ENCODE measurements around the gene DGKI.

Gene DGKI

GRCh38 chr7:137871170-137871915 lies 24.6 kb upstream of the DGKI start:
- DNase-seq (ENCODE audit: low spot score) = no peak

- no peak for DNase-seq (ENCODE audit: low spot score)
Measured at GRCh38 chr7:137870684-137871083, 23.9 kb upstream of the DGKI start.

GRCh38 chr7:137870078-137870477 lies 23.3 kb upstream of the DGKI start:
- DNase-seq (ENCODE audit: low spot score) = no peak

GRCh38 chr7:137869260-137869659 lies 22.5 kb upstream of the DGKI start:
- no peak for DNase-seq (ENCODE audit: low spot score)

GRCh38 chr7:137867289-137867688 lies 20.5 kb upstream of the DGKI start:
- no peak for DNase-seq (ENCODE audit: low spot score)

GRCh38 chr7:137865764-137866163 lies 19.0 kb upstream of the DGKI start:
- DNase-seq (ENCODE audit: low spot score) = no peak

- no peak for DNase-seq (ENCODE audit: low spot score)
Measured at GRCh38 chr7:137862964-137863363, 16.2 kb upstream of the DGKI start.

GRCh38 chr7:137862358-137862757 lies 15.6 kb upstream of the DGKI start:
- DNase-seq (ENCODE audit: low spot score) = no peak

GRCh38 chr7:137860542-137860941 lies 13.8 kb upstream of the DGKI start:
- DNase-seq (ENCODE audit: low spot score) = no peak

GRCh38 chr7:137853053-137853452 lies 6.3 kb upstream of the DGKI start:
- no peak for DNase-seq (ENCODE audit: low spot score)

- DNase-seq (ENCODE audit: low spot score) = no peak
Measured at GRCh38 chr7:137852108-137852507, 5.3 kb upstream of the DGKI start.

- DNase-seq (ENCODE audit: low spot score) = no peak
Measured at GRCh38 chr7:137850972-137851945, 4.5 kb upstream of the DGKI start.

GRCh38 chr7:137850571-137850970 lies 3.8 kb upstream of the DGKI start:
- no peak for DNase-seq (ENCODE audit: low spot score)

GRCh38 chr7:137848095-137848494 lies 1.3 kb upstream of the DGKI start:
- DNase-seq (ENCODE audit: low spot score) = no peak

- no peak for DNase-seq (ENCODE audit: low spot score)
Measured at GRCh38 chr7:137847568-137848050, 835 bp upstream of the DGKI start.

GRCh38 chr7:137846549-137846826 lies 286 bp downstream of the DGKI start:
- no peak for DNase-seq (ENCODE audit: low spot score)

GRCh38 chr7:137844677-137845425 lies 1.9 kb downstream of the DGKI start:
- DNase-seq (ENCODE audit: low spot score) = no peak

GRCh38 chr7:137839903-137840779 lies 6.6 kb downstream of the DGKI start:
- no peak for DNase-seq (ENCODE audit: low spot score)

- no peak for DNase-seq (ENCODE audit: low spot score)
Measured at GRCh38 chr7:137838706-137839315, 8.0 kb downstream of the DGKI start.

GRCh38 chr7:137836541-137836940 lies 10.2 kb downstream of the DGKI start:
- DNase-seq (ENCODE audit: low spot score) = no peak

GRCh38 chr7:137836113-137836509 lies 10.7 kb downstream of the DGKI start:
- DNase-seq (ENCODE audit: low spot score) = no peak

All from hepatic stellate cell (primary cell).